ENCODE measurements around the gene RUNX2.

- no peak for TF ChIP-seq EZH2 (IDR thresholded peaks at IDR 0.05; ENCODE audit: insufficient read depth, poor library complexity, severe bottlenecking)
- no peak for TF ChIP-seq EZH2phosphoT487 (IDR thresholded peaks at IDR 0.05; ENCODE audit: insufficient read depth, low read depth)
Measured at GRCh38 chr6:45535933-45536332, 207.8 kb downstream of the RUNX2 start.
